Transverse colon (tissue), 4 donors: Measurements from ENCODE around the gene PRCD. TPM values are rescaled to one million over a fixed set of nuclear protein-coding genes. Genes with fewer than 3 reads are reported as not detected.

Experiments used
- DNase-seq: peaks from one replicate; pipeline ENCODE4 v3.0.0-alpha.2; 2019
- H3K27ac ChIP-seq, 4 donors: fragments of 200-600 bp; sonication (generic); 2 replicates each; pipeline ENCODE4 v1.5.1; 2016 to 2018; ENCODE audit warnings: inconsistent platforms in 4 of 4
- H3K27me3 ChIP-seq: fragments of 200-600 bp; sonication (generic); 2 replicates; pipeline ENCODE4 v1.5.1; 2017; ENCODE audit warnings: inconsistent platforms
- H3K36me3 ChIP-seq, 4 donors: fragments of 200-600 bp; sonication (generic); 2 replicates each; pipeline ENCODE4 v1.5.1; 2017 to 2019; ENCODE audit warnings: inconsistent platforms in 4 of 4
- H3K4me1 ChIP-seq, 4 donors: fragments of 200-600 bp; sonication (generic); 2 replicates each; pipeline ENCODE4 v1.5.1; 2017 to 2020; ENCODE audit warnings: inconsistent platforms in 4 of 4
- H3K4me3 ChIP-seq, 4 donors: fragments of 200-600 bp; sonication (generic); 1 replicate in 1 of 4; 2 replicates in 3 of 4; pipeline versions ENCODE4 v1.5.1 to v1.6.1; 2017 to 2019; ENCODE audit warnings: inconsistent platforms in 4 of 4
- H3K9me3 ChIP-seq, 2 donors: fragments of 200-600 bp; sonication (generic); 2 replicates each; pipeline ENCODE4 v1.5.1; 2017 to 2019; ENCODE audit warnings: inconsistent platforms in 2 of 2
- EP300 ChIP-seq: sonication (generic); formaldehyde crosslinking; IDR thresholded peaks from one replicate; pipeline ENCODE4 v1.6.1; 2017; ENCODE audit warnings: antibody characterized with exemption, low read depth
- POLR2A ChIP-seq: fragments of 450-650 bp; IDR thresholded peaks from one replicate; pipeline ENCODE4 v1.6.1; 2016; ENCODE audit warnings: antibody characterized with exemption, mild to moderate bottlenecking, moderate library complexity
- POLR2AphosphoS5 ChIP-seq, 3 donors: sonication (generic); formaldehyde crosslinking; IDR thresholded peaks; one replicate each; pipeline ENCODE4 v1.6.1; 2016; ENCODE audit warnings: antibody characterized with exemption in 3 of 3
- WGBS, 2 donors: methylation state at CpG; one replicate each; pipeline ENCODE4 v1.1.5; 2018; ENCODE audit warnings: low coverage in 1 of 2; 5-methylcytosine and 5-hydroxymethylcytosine counted together
- in situ Hi-C, 4 donors: fragments of 200-750 bp; cut with MboI; loops; one replicate each; pipeline versions ENCODE4 v1.15.0 to v1.15.1; 2017; ENCODE audit warnings: low sequenced_read_pairs in 3 of 4, low pct_ligation_motif_present in 1 of 4, low pct_unique_long_range_greater_than_20kb in 1 of 4
- intact Hi-C: fragments of 100-400 bp; cut with DNase I; formaldehyde crosslinking; loops from one replicate; pipeline ENCODE4 v1.15.1; 2023; ENCODE audit warnings: low total_unique reads
- total RNA-seq, 4 donors: library from RNA; depleted of rRNA; stranded (reverse); fragments of >200 nt; gene quantifications; one replicate each; pipeline ENCODE4 v1.1.0, GENCODE V29; 2016
- TF ChIP-seq, protein P1 (sequence below), 5 experiments: fragments of 200-600 bp in 3 of 5; fragments of 450-650 bp in 2 of 5; sonication (generic) in 3 of 5; IDR thresholded peaks; 1 replicate in 2 of 5; 2 replicates in 3 of 5; pipeline ENCODE4 v1.5.1; 2016 to 2017; ENCODE audit warnings: antibody characterized with exemption in 5 of 5, inconsistent platforms in 3 of 5, mild to moderate bottlenecking in 2 of 5, moderate library complexity in 1 of 5

Gene PRCD
- total RNA-seq, 4 donors from 2014 or later = 0.64 to 6.8 TPM; not detected in 2

DNA sequence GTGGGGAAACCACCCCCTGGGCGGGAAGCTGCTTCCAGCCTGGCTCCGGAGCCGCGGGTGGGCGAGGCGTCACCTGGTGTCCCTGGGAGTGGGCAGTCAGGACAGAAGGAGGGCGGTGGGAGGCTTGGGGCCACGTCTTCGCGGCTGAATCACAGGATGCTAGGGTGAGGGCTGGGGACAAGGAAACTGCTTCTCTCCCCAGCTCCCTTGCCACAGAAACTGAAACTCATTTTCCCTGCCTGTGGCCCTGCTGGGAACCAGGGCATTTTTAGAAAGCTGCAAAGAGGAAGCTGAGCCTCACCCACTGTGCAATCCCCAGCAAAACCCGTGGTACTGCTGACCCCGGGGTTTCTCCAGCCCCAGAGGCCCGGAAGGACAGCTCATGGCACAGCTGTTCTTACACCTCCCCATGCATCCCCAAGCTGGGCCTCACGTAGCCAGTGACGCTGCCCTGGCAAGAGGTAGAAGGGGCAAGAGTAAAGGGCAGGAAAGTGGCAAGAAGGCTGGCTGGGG is 46.8 kb upstream of the PRCD start:
- Histone ChIP-seq H3K4me1 (peaks cover 23 to 55% (median 48%) of the 10 kb centered on the region in 4 donors), H3K36me3 (no peaks in the 10 kb centered on the region), H3K27me3 (no peaks in the 10 kb centered on the region), H3K9me3 (no peaks in the 10 kb centered on the region), H3K4me3 (peak overlapping the region in 1 of 4 donors; percentile 23), H3K27ac (peak overlapping the region; percentile 77 to 86 (median 84))
- in situ Hi-C loops (no loop called here), intact Hi-C loops (no loop called here)
- TF ChIP-seq POLR2AphosphoS5 (IDR thresholded peaks at IDR 0.05) (peak; percentile 7 to 30 (median 14)), EP300 (no peak), POLR2A (no peak)
- TF ChIP-seq, protein P1, sequence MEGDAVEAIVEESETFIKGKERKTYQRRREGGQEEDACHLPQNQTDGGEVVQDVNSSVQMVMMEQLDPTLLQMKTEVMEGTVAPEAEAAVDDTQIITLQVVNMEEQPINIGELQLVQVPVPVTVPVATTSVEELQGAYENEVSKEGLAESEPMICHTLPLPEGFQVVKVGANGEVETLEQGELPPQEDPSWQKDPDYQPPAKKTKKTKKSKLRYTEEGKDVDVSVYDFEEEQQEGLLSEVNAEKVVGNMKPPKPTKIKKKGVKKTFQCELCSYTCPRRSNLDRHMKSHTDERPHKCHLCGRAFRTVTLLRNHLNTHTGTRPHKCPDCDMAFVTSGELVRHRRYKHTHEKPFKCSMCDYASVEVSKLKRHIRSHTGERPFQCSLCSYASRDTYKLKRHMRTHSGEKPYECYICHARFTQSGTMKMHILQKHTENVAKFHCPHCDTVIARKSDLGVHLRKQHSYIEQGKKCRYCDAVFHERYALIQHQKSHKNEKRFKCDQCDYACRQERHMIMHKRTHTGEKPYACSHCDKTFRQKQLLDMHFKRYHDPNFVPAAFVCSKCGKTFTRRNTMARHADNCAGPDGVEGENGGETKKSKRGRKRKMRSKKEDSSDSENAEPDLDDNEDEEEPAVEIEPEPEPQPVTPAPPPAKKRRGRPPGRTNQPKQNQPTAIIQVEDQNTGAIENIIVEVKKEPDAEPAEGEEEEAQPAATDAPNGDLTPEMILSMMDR (IDR thresholded peaks at IDR 0.05) = no peak
- DNase-seq = peak; percentile 79
- 9 to 10% methylated on average over 2 to 15 of the region's 15 CpGs for WGBS, 2 donors

DNA sequence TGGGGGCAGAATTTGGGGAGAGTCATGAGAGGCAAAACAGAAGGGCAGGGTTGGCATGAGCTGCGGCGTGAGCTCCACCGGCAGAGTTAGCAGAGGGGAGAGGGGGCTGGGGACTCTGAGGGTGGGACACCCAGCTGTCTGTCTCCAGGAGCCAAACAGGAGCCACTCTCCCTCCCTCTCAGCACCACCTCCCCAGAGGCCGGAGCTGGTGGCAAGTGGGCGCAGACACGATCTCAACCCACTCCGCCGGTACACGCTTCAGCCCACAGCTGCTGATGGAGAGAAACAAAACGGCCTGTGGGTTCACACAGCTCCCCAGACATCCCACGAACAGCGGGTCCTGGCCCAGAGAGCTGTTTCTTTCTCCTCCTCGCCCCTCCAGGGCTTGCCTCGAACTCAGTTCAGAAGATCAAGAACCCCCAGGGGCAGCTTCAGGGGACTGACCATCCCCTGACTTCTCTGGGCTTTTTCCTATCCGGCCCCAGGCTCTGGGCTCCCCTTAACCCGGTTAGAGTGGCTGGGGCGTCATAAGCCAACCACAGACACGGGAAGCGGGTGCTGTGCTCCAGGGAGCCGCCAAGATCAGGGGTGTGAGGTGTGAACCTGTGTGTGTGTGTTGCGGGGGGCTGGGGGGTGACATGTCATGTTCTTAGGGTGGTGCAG is 46.2 kb upstream of the PRCD start:
- H3K4me3 ChIP-seq = peak overlapping the region in 1 of 4 donors; percentile 23
- no peaks in the 10 kb centered on the region for H3K27me3 ChIP-seq
- DNase-seq = peak; percentile 52
- H3K9me3 ChIP-seq = no peaks in the 10 kb centered on the region
- H3K36me3 ChIP-seq = no peaks in the 10 kb centered on the region
- in situ Hi-C loops (no loop called here), intact Hi-C loops (no loop called here)
- H3K27ac ChIP-seq = peak overlapping the region; percentile 77 to 86 (median 84)
- peaks cover 23 to 61% (median 53%) of the 10 kb centered on the region in 4 donors for H3K4me1 ChIP-seq
- WGBS, 2 donors = 56% methylated on average over 21 of the region's 21 CpGs; no CpG with 5 or more reads in 1 of the 2 donors
- no peak for TF ChIP-seq POLR2A
- no peak for TF ChIP-seq EP300
- TF ChIP-seq, protein P1 (IDR thresholded peaks at IDR 0.05) = no peak
- no peak for TF ChIP-seq POLR2AphosphoS5 (IDR thresholded peaks at IDR 0.05)

DNA sequence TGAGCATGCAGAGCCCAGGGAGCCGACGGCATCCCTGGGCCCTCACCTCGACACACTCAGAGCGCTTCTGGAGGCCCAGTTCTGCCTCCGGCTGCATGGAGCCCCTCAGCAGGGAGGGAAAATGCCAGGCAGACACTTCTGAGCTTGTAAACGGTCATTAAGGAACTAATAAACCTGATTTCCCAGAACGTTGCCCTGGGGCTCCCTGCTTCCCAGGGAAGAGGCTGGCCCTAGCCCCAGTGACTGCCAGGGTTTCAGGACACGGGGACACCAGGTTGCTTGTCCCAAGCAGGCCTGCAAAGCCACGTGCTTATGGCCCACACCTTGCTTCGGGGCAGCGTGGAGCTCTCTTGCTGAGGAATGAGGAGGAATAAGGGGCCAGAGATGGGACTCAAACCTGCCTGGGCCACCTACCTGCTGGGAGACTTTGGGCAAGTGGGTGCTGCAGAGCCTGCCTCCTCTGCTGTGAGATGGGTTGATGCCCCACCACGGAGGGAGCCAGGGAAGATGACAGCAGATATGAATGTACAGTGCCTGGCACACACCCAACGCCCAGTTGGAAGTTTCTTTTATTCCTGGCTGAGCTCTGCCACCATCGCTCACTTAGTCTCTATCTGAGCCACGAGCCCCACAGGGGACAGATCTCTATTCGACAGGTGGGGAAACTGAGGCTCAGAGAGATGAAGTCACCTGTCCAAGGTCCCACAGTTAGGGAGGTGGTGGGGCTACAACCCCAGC is 44.0 kb upstream of the PRCD start:
- Histone ChIP-seq H3K36me3 (no peaks in the 10 kb centered on the region), H3K4me3 (no peak overlapping the region), H3K4me1 (peaks cover 24 to 70% (median 49%) of the 10 kb centered on the region in 4 donors), H3K27ac (peak overlapping the region in 2 of 4 donors; percentile 84 to 87), H3K9me3 (no peaks in the 10 kb centered on the region), H3K27me3 (no peaks in the 10 kb centered on the region)
- 79% methylated on average over 16 of the region's 16 CpGs; no CpG with 5 or more reads in 1 of the 2 donors for WGBS, 2 donors
- TF ChIP-seq, protein P1 (IDR thresholded peaks at IDR 0.05) = no peak
- no peak for TF ChIP-seq EP300
- TF ChIP-seq POLR2A = no peak
- TF ChIP-seq POLR2AphosphoS5 (IDR thresholded peaks at IDR 0.05) = no peak
- in situ Hi-C loops (no loop called here), intact Hi-C loops (no loop called here)
- no peak for DNase-seq

DNA sequence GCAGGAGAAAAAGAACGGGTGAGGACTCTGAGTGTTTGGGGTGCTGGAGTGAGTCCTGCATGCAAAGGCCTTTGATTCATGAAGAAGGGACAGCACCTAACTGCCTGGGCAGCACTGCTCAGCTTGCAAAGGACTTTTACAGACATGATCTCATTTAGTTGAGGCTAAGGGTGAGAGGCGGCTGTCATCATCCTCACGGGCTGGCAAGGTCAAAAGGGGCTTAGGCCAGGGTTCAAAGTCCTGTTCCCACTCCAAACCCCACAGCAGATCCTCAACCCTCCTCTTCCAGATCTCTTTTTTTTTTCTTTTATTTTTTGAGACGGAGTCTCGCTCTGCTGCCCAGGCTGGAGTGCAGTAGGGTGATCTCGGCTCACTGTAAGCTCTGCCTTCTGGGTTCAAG is 43.4 kb upstream of the PRCD start:
- intact Hi-C loops (no loop called here), in situ Hi-C loops (no loop called here)
- Histone ChIP-seq H3K9me3 (no peaks in the 10 kb centered on the region), H3K4me3 (no peak overlapping the region), H3K27me3 (no peaks in the 10 kb centered on the region), H3K36me3 (no peaks in the 10 kb centered on the region), H3K27ac (peak overlapping the region in 1 of 4 donors; percentile 87), H3K4me1 (peaks cover 19 to 65% (median 47%) of the 10 kb centered on the region in 4 donors)
- no peak for DNase-seq
- TF ChIP-seq, protein P1 (IDR thresholded peaks at IDR 0.05) = no peak
- TF ChIP-seq POLR2AphosphoS5 (IDR thresholded peaks at IDR 0.05) = no peak
- no peak for TF ChIP-seq POLR2A
- no peak for TF ChIP-seq EP300
- 60 to 90% methylated on average over 2 to 6 of the region's 6 CpGs for WGBS, 2 donors
